Stimulated activated CD8-positive, alpha-beta memory T cell treated with anti-CD3 and anti-CD28 coated beads, Interleukin-2, amount 100 ng/mL, for 48 hours (primary cell): ENCODE data around the gene IFNLR1.
A peak's percentile ranks its signal among the peaks of the same experiment; 100 is the strongest.

Experiments
- DNase-seq, 2 donors: peaks; one replicate each; pipeline ENCODE4 v3.0.0-alpha.2; 2020; ENCODE audit warnings: low read depth in 2 of 2

The IFNLR1 gene

GRCh38 chr1:24175033-24175755, 11.9 kb downstream of the IFNLR1 start:
- no peak for DNase-seq

DNA sequence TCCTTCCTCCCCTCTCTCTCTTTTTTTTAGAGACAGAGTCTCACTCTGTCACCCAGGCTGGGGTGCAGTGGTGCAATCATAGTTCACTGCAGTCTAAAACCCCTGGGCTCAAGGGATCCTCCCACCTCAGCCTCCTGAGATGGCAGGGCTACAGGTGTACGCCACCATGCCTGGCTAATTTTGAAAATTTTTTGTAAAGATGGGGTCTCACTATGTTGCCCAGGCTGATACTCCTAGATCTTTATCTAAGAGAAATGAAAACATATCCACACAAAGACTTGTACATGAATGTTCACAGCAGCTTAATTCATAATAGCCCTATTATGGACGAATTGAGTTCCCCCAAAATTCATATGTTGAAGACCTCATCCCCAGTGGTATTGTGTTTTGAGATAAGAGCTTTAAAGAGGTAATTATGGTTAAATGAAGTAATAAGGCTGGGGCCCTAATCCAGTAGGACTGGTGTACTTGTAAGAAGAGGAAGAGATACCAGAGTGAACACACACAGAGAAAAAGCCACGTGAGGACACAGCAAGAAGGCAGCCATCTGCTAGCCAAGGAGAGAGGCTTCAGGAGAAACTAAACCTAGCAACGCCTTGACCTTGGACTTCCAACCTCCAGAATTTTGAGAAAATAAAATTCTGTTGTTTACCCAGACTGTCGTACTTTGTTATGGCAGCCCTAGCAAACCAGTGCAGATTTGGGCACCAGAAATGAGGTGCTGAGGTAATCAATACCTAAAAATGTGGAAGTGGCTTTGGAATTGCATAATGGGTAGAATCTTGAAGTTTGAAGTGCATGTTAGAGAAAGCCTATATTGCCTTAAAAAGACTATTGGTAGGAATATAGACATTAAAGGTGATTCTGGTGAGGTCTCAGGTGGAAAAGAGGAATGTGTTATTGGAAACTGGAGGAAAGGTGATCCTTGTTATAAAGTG, 13.2 kb downstream of the IFNLR1 start:
- DNase-seq, result no peak

DNA sequence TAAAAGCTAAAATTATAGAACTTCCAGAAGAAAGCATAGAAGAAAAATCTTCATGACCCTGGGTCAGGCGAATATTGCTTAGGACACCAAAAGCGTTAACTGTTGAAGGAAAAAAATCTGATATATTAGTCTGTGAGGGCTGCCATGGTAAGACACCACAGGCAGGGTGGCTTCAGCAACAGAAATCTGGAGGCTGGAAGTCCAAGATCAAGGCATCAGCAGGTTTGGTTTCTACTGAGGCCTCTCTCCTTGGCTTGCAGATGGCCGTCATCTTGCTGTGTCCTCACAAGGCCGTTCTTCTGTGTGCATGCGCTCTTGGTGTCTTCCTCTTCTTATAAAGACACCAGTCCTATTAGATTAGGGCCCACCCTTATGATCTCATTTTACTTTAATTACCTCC, 14.5 kb downstream of the IFNLR1 start:
- DNase-seq, result no peak

DNA sequence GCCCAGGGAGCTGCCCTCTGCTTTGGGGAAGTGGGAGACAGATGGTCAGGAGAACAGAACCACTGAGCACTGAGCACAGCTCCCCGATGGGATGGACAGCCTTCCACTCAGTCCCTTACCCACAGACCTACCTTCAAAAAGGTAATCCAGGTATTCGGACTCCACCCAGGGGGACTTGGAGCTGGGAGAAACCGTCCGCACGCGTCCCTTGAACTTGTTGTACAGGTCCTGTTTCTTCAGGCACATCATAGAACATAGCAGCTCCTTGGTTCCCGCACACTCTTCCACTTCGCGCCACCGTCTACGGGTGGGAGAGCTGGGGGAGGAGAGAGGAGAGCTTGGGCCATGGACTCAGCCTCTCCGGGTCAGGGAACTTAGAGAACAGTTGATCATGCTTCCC, 17.8 kb downstream of the IFNLR1 start:
- DNase-seq, result no peak

GRCh38 chr1:24168245-24168644, 18.8 kb downstream of the IFNLR1 start:
- no peak for DNase-seq

- no peak for DNase-seq
These were observed 20.1 kb downstream of the IFNLR1 start for GRCh38 chr1:24167008-24167407.

DNA sequence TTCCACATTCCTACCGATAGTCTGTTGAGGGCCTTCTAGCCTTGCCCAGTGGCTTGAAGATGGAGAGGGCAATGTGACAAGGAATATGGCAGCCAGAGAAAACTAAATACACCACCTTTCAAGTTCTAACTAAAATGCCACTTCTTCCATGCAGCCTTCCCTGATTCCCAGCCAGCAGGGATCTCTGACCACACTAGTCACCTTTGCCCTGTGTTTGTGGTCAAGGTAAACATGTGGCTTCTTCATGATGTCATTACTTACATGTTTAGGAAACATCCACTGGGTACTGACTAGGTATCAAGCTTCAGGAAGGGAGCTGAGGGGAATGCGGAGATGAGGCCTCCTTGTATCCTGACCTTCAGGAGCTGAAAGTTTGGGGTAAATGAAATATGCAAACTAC, 21.6 kb downstream of the IFNLR1 start:
- DNase-seq, result no peak

GRCh38 chr1:24164004-24164403, 23.1 kb downstream of the IFNLR1 start:
- no peak for DNase-seq

- DNase-seq, result no peak
These were observed 24.9 kb downstream of the IFNLR1 start for GRCh38 chr1:24162201-24162600.

DNA sequence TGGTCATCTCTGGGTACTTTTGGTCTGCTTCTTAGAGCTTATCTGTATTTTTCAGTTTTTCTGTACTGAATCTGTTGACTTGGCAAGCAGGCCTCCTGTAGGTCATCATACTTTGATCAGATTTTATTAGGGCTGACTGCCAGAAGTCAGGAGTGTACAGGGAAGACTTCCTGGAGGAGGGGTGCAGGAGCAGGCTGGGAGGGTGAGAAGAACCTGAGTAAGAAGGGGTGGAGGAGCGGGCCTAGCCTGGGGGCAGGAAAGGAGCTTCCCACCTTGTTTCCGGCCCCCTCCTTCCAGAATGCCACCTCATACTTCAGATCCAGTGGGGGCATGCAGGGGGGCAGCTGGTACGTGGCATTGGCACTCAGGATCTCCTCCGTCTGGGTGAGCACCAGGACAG, 25.8 kb downstream of the IFNLR1 start:
- no peak for DNase-seq

DNA sequence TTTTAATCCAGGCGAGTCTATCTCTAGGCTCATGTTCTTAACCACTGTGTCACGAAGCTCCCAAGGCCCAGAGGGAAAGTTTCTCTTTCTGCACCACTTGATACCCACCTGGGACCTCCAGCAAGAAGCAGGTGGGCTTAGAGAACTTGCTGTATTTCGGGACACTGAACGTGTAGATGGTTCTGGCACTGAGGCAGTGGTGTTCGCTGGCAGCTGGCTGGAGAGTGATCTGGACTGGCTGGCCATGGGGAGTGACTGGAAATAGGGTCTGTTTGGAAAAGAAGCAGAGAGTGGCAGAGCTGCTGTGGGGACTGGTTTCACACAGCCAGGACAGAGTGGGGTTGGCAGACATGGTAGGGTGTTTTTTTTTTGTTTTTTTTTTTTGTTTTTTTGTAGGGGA, 27.7 kb downstream of the IFNLR1 start:
- no peak for DNase-seq

- no peak for DNase-seq
These were observed 29.1 kb downstream of the IFNLR1 start for GRCh38 chr1:24157918-24158481.

DNA sequence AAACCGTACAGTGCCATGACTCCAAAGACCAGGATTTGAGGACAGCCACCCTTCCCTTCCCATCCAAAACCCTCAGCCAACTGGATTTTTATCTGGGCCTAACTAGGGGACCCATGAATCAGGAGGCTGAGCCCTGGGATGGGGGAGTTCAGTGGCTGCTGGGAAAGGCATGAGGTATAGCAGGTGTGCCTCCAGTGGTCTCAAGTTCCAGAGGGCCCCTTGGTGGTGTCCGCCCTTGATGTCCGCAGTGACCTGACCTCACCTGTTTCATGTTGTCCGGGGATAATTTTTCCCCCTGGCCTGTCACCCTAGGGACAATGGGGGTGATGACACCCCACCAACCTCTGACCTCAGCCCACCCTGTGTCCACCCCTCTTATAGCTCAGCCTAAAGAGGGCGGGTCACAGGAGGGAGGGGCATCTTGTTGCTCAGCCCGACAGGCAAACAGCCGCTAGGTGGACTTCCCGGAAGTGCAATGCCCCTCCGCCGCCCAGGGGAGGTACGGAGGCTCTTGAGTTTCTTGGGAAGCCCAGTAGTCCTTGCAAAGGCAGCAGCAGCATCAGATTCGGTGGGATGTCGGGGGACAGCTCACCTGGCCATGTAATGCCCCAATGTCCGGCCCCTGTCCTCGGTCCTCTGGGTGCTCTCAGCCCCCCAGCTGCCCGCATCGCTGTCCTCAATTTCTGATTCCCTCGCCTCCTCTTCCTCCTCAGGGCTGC, 30.4 kb downstream of the IFNLR1 start:
- no peak for DNase-seq

DNA sequence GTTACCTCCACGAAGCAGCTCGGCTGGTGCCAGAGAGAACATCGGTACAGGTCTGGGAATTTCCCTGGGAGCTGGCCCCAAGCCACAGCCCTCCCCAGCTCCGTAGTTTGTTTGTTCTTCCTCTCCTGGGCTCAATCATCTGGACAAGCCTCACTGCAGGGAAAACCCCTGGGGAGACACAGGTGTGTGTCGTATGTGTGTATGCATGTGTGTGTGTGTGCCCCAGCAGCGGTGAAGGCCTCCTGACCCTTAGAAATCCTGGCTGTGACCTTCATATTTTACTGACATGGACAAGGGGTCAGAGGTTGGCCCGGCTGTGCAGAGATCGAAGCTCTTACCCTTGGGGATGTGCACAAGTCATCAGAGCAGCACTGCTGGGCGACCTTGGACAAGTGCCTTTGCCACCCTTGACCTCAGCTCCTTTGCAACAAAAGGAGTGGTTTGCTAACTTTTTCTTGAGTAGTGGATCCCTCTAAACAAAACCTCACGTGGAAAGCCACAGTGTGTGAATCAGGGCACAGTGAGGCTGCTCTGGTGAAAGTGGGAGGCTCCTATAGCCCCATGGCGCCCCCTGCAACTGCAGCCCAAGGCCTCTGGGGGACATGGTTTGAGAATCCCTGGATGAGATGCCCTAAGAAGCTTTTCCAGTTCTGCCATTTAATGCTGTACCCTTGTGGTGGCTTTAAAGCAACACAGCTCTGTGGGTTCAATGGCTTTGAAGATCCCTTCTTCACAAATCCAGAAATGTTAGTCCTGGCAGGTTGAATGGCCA, 31.9 kb downstream of the IFNLR1 start:
- no peak for DNase-seq

GRCh38 chr1:24154215-24154614, 32.9 kb downstream of the IFNLR1 start:
- DNase-seq, result no peak

DNA sequence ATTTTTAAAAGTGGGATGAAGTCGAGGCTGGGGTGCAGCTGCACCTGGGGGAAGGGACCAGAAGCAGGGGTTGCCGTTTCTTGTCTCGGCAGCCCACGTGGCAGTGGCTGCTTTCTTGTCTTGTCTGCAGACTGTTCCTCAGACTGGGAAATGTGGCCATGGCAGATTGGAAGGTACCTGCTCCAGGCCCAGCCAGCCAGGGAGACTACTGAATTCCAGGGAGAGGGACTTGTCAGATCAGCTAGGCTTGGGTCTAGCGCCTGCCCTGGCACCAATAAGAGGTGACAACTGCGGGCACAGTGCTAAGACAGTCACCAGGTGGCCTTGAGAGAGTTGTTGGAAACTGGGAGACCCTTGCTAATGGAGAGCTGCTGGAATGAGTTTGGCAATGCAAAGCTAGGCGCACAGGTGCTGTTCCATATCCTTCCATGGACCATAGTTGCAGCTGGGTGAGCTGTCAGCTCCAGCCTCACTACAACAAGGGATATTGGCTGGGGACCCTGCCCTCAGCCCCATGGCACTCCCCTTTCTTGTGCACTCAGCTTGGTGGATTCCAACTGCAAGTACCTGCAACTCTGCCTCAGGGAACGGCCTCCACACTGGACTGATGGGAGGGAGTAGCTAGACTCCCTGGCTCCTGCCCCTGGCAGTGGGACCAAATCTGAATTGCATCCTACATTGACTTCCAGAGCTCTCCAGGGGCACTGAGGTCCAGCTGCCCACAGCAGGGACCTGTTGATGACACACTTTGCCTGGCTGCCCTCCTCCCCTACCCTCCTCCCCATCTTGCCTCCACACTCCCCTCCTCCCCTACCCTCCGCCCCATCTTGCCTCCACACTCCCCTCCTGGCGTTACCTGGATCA, 34.2 kb downstream of the IFNLR1 start:
- no peak for DNase-seq

DNA sequence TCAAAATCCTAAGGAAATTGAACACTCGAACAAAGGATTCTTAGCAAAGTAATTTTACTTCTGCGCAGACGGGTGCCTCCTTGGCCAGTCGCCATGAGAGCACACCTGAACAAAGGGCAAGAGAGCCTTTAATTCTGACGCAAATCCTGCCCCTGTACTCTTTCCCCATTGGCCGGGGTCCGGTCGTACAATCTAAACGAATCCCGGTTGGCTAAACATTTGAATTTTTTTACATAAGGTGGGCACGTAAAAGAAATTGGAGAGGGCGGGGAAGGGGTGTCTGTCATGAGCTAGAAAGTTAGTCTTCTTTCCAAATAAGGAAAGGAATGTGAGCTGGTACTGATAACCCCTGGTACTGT, 35.9 kb downstream of the IFNLR1 start:
- no peak for DNase-seq

- DNase-seq, result peak; percentile 72 to 92
These were observed 36.6 kb downstream of the IFNLR1 start for GRCh38 chr1:24150234-24151174.

GRCh38 chr1:24149866-24150233, 37.2 kb downstream of the IFNLR1 start:
- DNase-seq, result peak; percentile 18 to 38
